ENCODE measurements around the gene PTK7. TPM values are rescaled to one million over a fixed set of nuclear protein-coding genes. Genes with fewer than 3 reads are reported as not detected.
A peak's percentile ranks its signal among the peaks of the same experiment; 100 is the strongest.

PTK7 gene
- total RNA-seq, 1 experiment from 2014 or later: 52.3 TPM

GRCh38 chr6:43144879-43145278 is 68.8 kb downstream of the PTK7 start:
- DNase-seq (ENCODE audit: low read depth): no peak

GRCh38 chr6:43146261-43146660 is 70.1 kb downstream of the PTK7 start:
- no peak for DNase-seq (ENCODE audit: low read depth)

- no peak for DNase-seq (ENCODE audit: low read depth)
Observed at GRCh38 chr6:43146709-43147688, 70.9 kb downstream of the PTK7 start.

DNA sequence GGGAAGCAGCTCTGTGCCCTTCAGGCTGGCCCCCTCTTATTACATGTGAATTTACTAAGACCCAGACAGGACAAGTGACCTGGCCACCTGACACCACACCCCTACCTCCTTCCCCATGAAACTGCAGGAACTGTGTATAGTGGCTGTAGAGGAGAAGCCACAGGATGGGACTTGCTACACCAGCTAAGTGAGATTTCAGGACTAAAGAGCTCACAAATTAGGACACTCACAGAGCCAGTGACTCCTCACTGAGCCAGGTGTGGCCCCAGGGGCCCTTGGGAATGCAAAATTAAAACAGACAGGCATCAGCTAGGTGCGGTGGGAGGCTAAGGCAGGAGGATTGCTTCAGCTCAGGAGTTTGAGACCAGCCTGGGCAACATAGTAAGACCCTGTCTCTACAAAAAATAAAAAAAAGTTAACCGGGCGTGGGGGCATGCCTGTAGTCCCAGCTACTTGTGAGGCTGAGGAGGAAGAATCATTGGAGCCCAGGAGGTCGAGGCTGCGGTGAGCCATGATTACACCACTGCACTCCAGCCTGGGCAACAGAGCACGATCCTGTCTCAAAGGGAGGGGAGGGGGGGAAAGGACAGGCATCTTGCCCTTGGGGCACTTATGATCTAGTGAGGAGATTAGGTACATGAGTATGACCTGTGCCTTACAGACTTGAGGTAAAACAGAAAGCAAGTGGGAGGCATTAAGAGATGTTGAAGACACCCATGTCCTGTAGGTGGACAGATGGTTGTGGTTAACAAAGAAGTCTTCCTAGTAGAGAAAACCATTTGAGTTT is 71.8 kb downstream of the PTK7 start:
- DNase-seq (ENCODE audit: low read depth): no peak

GRCh38 chr6:43149265-43149664 is 73.2 kb downstream of the PTK7 start:
- no peak for DNase-seq (ENCODE audit: low read depth)

GRCh38 chr6:43150051-43150751 is 74.1 kb downstream of the PTK7 start:
- no peak for DNase-seq (ENCODE audit: low read depth)

DNA sequence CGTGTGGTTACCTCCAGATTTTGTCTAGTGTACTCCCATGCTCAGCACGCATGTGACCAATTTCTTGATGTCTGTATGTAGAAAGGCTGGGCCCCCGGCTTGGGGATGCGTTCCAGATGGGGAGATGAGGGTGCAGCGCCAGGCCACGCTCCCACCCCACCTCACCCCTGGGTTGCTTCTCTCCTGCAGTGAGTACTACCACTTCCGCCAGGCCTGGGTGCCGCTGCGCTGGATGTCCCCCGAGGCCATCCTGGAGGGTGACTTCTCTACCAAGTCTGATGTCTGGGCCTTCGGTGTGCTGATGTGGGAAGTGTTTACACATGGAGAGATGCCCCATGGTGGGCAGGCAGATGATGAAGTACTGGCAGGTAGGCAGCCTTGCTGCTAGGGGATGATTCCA is 83.5 kb downstream of the PTK7 start:
- no peak for DNase-seq (ENCODE audit: low read depth)

DNA sequence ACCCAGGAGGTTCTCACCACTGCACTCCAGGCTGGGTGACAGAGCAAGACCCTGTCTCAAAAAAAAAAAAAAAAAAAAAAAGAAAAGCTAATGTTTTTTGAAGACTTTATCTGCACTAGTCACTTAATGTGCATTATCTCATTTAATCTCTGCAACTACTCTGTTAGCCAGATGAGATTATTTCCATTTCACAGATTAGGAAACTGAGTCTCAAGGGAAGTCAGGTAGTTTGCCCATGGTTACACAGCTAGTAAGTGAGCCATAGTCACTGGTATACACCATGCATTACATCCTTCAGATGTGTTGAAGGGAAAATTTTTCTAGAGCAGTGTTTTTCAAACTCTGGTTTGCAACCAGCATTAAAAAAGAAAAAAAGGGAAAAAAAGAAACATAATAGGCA is 87.8 kb downstream of the PTK7 start:
- no peak for DNase-seq (ENCODE audit: low read depth)

- peak; percentile 25 for DNase-seq (ENCODE audit: low read depth)
Observed at GRCh38 chr6:43170417-43170930, 94.4 kb downstream of the PTK7 start.

- DNase-seq (ENCODE audit: low read depth): peak; percentile 99
Observed at GRCh38 chr6:43170931-43171706, 95.0 kb downstream of the PTK7 start, which contains the start of gene SRF. SRF (plus strand) TSS chr6:43171269; CDS start chr6:43171657, 388 bp downstream.

GRCh38 chr6:43171707-43172103 is 95.6 kb downstream of the PTK7 start:
- DNase-seq (ENCODE audit: low read depth): no peak

- DNase-seq (ENCODE audit: low read depth): no peak
Observed at GRCh38 chr6:43172104-43173007, 96.2 kb downstream of the PTK7 start.

DNA sequence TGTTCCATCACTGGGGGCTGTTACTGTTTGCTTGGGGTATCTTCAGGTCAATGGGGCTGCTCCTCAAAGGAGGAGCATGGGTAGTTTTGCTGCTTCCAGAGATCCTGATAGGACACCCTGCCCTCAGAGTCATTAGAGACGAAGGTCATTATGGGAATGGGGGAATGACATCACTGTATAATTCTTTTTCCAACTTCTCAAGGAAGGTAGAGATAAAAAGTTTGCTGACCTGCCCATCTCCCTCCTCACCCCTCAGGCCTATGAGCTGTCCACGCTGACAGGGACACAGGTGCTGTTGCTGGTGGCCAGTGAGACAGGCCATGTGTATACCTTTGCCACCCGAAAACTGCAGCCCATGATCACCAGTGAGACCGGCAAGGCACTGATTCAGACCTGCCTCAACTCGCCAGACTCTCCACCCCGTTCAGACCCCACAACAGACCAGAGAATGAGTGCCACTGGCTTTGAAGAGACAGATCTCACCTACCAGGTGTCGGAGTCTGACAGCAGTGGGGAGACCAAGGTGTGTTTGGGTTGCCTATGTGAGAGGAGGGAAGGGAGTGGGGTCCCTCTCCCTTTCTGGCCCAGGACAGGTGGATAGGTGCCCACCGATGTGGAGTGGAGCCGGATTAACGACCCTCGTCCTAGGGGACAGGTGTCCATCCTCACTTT is 97.6 kb downstream of the PTK7 start:
- no peak for DNase-seq (ENCODE audit: low read depth)

GRCh38 chr6:43174263-43175112 is 98.4 kb downstream of the PTK7 start:
- peak; percentile 99 for DNase-seq (ENCODE audit: low read depth)

GRCh38 chr6:43175676-43176422 is 99.7 kb downstream of the PTK7 start:
- DNase-seq (ENCODE audit: low read depth): peak; percentile 82

DNA sequence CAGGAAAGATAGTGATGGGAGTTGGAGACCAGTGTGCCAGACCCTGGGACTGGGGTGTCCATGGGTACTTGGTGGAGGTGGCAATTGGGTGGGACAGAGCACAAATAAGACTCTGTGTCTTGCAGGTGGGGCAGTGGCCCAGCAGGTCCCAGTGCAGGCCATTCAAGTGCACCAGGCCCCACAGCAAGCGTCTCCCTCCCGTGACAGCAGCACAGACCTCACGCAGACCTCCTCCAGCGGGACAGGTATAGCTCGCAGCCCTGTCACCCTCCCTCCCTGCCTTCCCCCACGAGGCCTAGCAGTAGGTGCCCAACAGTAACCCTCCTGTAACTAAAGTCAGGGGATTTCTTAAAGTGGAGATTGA is 100.3 kb downstream of the PTK7 start:
- DNase-seq (ENCODE audit: low read depth): no peak

- no peak for DNase-seq (ENCODE audit: low read depth)
Observed at GRCh38 chr6:43178150-43178549, 102.0 kb downstream of the PTK7 start.

Data from LHCN-M2 (cell line).